Measurements from ENCODE around the gene APEX2. TPM values are rescaled to one million over a fixed set of nuclear protein-coding genes. Genes with fewer than 3 reads are reported as not detected.
A peak's percentile ranks its signal among the peaks of the same experiment; 100 is the strongest.

The APEX2 gene
- total RNA-seq, 1 donor from 2014 or later = 15.0 TPM

DNA sequence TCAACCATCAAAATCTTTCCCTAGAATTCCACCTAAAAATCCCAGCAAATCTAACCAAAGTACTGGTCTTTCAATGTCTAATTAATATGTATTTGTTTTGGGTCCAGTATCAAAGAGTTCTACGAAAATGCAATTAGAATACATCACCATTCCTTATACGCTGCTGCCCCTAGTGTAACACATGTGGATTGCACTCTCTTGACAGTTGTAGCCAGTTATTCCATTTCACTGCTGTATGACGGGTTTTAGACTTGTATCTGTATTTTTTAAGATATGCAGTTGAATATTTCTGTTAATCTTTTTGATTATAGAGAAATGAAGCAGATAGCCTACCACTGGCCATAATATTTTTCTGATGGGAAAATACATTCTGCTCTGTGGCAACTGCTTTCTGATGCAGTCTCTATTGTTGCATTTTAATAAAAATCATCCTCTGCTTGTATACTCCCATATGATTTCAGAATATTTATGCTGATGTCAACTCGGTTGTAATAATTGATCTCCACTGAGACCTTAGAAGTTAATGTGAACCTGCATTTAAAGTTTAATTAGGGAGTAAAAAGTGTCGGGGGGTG lies 57.6 kb downstream of the APEX2 start:
- no peak overlapping the region for H3K4me3 Mint-ChIP-seq (ENCODE audit: unreplicated experiment)
- peaks cover 7% of the 10 kb centered on the region for H3K4me1 Mint-ChIP-seq (ENCODE audit: low read depth, unreplicated experiment)
- Histone ChIP-seq H3K4me1 (ENCODE audit: insufficient read depth, low read length) (no peaks in the 10 kb centered on the region), H4K20me1 (ENCODE audit: insufficient read depth, low read length) (no peaks in the 10 kb centered on the region), H3K9ac (ENCODE audit: low read length) (no peak overlapping the region), H3K4me3 (ENCODE audit: insufficient read depth, low read depth, low read length) (no peak overlapping the region), H3K27ac (ENCODE audit: low read depth, low read length) (peak overlapping the region; percentile 67), H3K9me3 (ENCODE audit: insufficient read depth, low read depth, low read length) (no peaks in the 10 kb centered on the region), H2AFZ (ENCODE audit: low read depth, low read length) (peak overlapping the region; percentile 52), H3K79me2 (ENCODE audit: insufficient read depth, low read length) (no peaks in the 10 kb centered on the region), H3K27me3 (ENCODE audit: insufficient read depth, low read length) (no peaks in the 10 kb centered on the region), H3K36me3 (ENCODE audit: insufficient read depth, low read length) (no peaks in the 10 kb centered on the region), H3K4me2 (ENCODE audit: low read length) (peak overlapping the region; percentile 73)
- no peak for DNase-seq (ENCODE audit: low read depth)
- H3K36me3 Mint-ChIP-seq (ENCODE audit: low read depth, unreplicated experiment) = no peaks in the 10 kb centered on the region
- H3K27me3 Mint-ChIP-seq (ENCODE audit: low read depth, unreplicated experiment) = no peaks in the 10 kb centered on the region
- no peak for TF ChIP-seq EZH2 (IDR thresholded peaks at IDR 0.05; ENCODE audit: insufficient read depth, low read length)
- TF ChIP-seq, protein P1, sequence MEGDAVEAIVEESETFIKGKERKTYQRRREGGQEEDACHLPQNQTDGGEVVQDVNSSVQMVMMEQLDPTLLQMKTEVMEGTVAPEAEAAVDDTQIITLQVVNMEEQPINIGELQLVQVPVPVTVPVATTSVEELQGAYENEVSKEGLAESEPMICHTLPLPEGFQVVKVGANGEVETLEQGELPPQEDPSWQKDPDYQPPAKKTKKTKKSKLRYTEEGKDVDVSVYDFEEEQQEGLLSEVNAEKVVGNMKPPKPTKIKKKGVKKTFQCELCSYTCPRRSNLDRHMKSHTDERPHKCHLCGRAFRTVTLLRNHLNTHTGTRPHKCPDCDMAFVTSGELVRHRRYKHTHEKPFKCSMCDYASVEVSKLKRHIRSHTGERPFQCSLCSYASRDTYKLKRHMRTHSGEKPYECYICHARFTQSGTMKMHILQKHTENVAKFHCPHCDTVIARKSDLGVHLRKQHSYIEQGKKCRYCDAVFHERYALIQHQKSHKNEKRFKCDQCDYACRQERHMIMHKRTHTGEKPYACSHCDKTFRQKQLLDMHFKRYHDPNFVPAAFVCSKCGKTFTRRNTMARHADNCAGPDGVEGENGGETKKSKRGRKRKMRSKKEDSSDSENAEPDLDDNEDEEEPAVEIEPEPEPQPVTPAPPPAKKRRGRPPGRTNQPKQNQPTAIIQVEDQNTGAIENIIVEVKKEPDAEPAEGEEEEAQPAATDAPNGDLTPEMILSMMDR (IDR thresholded peaks at IDR 0.05; ENCODE audit: insufficient read depth, low read depth, low read length) = peak; percentile 82
- H3K9me3 Mint-ChIP-seq (ENCODE audit: unreplicated experiment) = peaks cover 3% of the 10 kb centered on the region
- peak; percentile 41 for FAIRE-seq
- H3K27ac Mint-ChIP-seq (ENCODE audit: unreplicated experiment) = peak overlapping the region; percentile 83

Other genes starting within 250 kb of the APEX2 start
- not detected in 2 replicates for gene ITIH6, start 202.1 kb upstream of the APEX2 start, total RNA-seq
- 498 and 502 TPM in 2 replicates for gene MAGED2, start 192.6 kb upstream of the APEX2 start, total RNA-seq
- gene TRO, start 79.5 kb upstream of the APEX2 start, total RNA-seq = 83.9 and 86.6 TPM in 2 replicates
- 0.34 TPM in 1 of 2 replicates, not detected in the other for gene PFKFB1, start 6.2 kb upstream of the APEX2 start, total RNA-seq
- gene ALAS2, start 30.6 kb downstream of the APEX2 start, total RNA-seq = not detected in 2 replicates
- gene PAGE2B, start 74.7 kb downstream of the APEX2 start, total RNA-seq = not detected in 2 replicates
- not detected in 2 replicates for gene PAGE2, start 88.7 kb downstream of the APEX2 start, total RNA-seq
- gene PAGE5, start 220.0 kb downstream of the APEX2 start, total RNA-seq = not detected in 2 replicates